ENCODE data around the gene C17orf113.
"Not testable (repeated sequence)": the region's sequence is repeated elsewhere in the genome, so short reads cannot be mapped to it uniquely, and the experiment has no call there.

C17orf113 gene

GRCh38 chr17:42016411-42016831, 34.0 kb downstream of the C17orf113 start:
- no peak for DNase-seq (ENCODE audit: low spot score)

GRCh38 chr17:42013740-42014139, 36.7 kb downstream of the C17orf113 start:
- DNase-seq (ENCODE audit: low spot score): not testable (repeated sequence)

GRCh38 chr17:42012363-42012762, 38.0 kb downstream of the C17orf113 start:
- not testable (repeated sequence) for DNase-seq (ENCODE audit: low spot score)

- no peak for DNase-seq (ENCODE audit: low spot score)
Observed at GRCh38 chr17:42010898-42011516, 39.4 kb downstream of the C17orf113 start.

GRCh38 chr17:42010266-42010680, 40.1 kb downstream of the C17orf113 start:
- DNase-seq (ENCODE audit: low spot score): not testable (repeated sequence)

- no peak for DNase-seq (ENCODE audit: low spot score)
Observed at GRCh38 chr17:42009170-42009569, 41.2 kb downstream of the C17orf113 start.

GRCh38 chr17:42005166-42005565, 45.2 kb downstream of the C17orf113 start:
- DNase-seq (ENCODE audit: low spot score): no peak

GRCh38 chr17:42002792-42003301, 47.6 kb downstream of the C17orf113 start:
- peak; percentile 40 for DNase-seq (ENCODE audit: low spot score)

- no peak for DNase-seq (ENCODE audit: low spot score)
Observed at GRCh38 chr17:42002175-42002791, 48.1 kb downstream of the C17orf113 start.

- no peak for DNase-seq (ENCODE audit: low spot score)
Observed at GRCh38 chr17:42001729-42002128, 48.7 kb downstream of the C17orf113 start.

- DNase-seq (ENCODE audit: low spot score): no peak
Observed at GRCh38 chr17:42000413-42001133, 49.8 kb downstream of the C17orf113 start.

GRCh38 chr17:41998497-41998896, 51.9 kb downstream of the C17orf113 start:
- DNase-seq (ENCODE audit: low spot score): no peak

- no peak for DNase-seq (ENCODE audit: low spot score)
Observed at GRCh38 chr17:41996855-41997164, 53.6 kb downstream of the C17orf113 start.

GRCh38 chr17:41992576-41992975, 57.8 kb downstream of the C17orf113 start:
- DNase-seq (ENCODE audit: low spot score): peak; percentile 44

GRCh38 chr17:41989702-41990419, 60.5 kb downstream of the C17orf113 start:
- DNase-seq (ENCODE audit: low spot score): no peak

GRCh38 chr17:41988418-41988817, 62.0 kb downstream of the C17orf113 start:
- no peak for DNase-seq (ENCODE audit: low spot score)

Data from COLO829 (cell line).